ENCODE measurements around the gene NUP58. TPM values are rescaled to one million over a fixed set of nuclear protein-coding genes. Genes with fewer than 3 reads are reported as not detected.

Gene NUP58
- total and polyA plus RNA-seq, 9 of the 15 experiments (the other 6 are each of a cell fraction or from before 2014, with no cell fraction given): 12.5 to 98.0 (median 42.6) TPM

GRCh38 chr13:25391932-25392331 is 90.5 kb downstream of the NUP58 start (continued):
- TF ChIP-seq HMBOX1 (IDR thresholded peaks at IDR 0.05) (0 out of 2 replicates have a peak, but pooled peaks have one; percentile 27), SOX6 (IDR thresholded peaks at IDR 0.05) (peak; percentile 41; the same call in 1 of the 2 replicates), ZNF143 (CRISPR knock-in tag; IDR thresholded peaks at IDR 0.05) (no peak), DACH1 (IDR thresholded peaks at IDR 0.05; ENCODE audit: partially characterized antibody) (no peak), EHMT2 (IDR thresholded peaks at IDR 0.05) (no peak), ZNF121 (CRISPR knock-in tag; conservative IDR thresholded peaks at IDR 0.05) (no peak), HIVEP1 (CRISPR knock-in tag; IDR thresholded peaks at IDR 0.05) (no peak), RBM34 (IDR thresholded peaks at IDR 0.05; ENCODE audit: borderline replicate concordance, insufficient read depth, low read length) (no peak), PTBP1 (IDR thresholded peaks at IDR 0.05; ENCODE audit: low read depth, low read length) (no peak), HES1 (IDR thresholded peaks at IDR 0.05; ENCODE audit: low read depth) (no peak), TOE1 (IDR thresholded peaks at IDR 0.05; ENCODE audit: borderline replicate concordance) (0 out of 2 replicates have a peak, but pooled peaks have one; percentile 20), TOE1 (CRISPR knock-in tag; IDR thresholded peaks at IDR 0.05; ENCODE audit: borderline replicate concordance, low read depth) (no peak), XRCC3 (IDR thresholded peaks at IDR 0.05) (no peak), STAT5A (IDR thresholded peaks at IDR 0.05; ENCODE audit: borderline replicate concordance, low read length) (no peak), ATF6 (CRISPR knock-in tag; IDR thresholded peaks at IDR 0.05) (no peak), BRF1 (IDR thresholded peaks at IDR 0.05; ENCODE audit: borderline replicate concordance, extremely low read depth, insufficient read length) (no peak), PRDM10 (IDR thresholded peaks at IDR 0.05; ENCODE audit: partially characterized antibody) (no peak), ZNF592 (IDR thresholded peaks at IDR 0.05) (peak; percentile 66; the same call in 1 of the 2 replicates)
